ENCODE measurements around the gene HEATR1.
"Not testable (repeated sequence)": the region's sequence is repeated elsewhere in the genome, so short reads cannot be mapped to it uniquely, and the experiment has no call there.

HEATR1 gene

DNA sequence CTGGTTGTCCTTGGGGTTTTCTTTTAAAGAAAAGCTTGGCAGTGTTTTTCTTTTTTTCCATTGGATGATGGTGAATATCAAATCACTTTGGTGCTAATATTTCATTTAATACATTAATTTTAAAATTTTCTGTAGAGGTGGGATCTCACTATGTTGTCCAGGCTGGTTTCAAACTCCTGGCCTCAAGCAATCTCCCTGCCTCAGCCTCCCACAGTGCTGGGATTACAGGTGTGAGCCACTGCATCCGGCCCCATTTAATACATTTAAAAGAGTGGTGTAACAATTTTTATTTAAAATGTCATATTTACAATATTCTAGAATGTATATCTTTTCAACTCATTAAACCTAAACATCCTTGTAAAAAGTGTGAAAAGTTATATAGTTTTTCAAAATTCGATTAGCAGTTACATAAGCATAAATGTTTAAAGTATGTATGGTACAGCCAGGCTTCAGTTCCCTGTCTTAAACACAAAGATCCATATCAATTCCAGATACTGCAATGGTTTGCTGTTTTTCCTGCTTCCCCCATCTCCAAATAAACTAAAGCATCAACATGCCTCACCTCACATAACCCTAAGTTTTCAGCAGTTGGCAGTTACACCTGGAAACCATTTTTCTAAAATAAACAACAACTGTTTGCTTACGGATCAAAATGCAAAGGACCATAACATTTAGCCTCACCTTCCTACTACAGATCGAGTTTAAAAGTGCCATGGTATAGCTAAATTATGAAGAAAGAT lies 89.4 kb downstream of the HEATR1 start:
- TF ChIP-seq, protein P1, sequence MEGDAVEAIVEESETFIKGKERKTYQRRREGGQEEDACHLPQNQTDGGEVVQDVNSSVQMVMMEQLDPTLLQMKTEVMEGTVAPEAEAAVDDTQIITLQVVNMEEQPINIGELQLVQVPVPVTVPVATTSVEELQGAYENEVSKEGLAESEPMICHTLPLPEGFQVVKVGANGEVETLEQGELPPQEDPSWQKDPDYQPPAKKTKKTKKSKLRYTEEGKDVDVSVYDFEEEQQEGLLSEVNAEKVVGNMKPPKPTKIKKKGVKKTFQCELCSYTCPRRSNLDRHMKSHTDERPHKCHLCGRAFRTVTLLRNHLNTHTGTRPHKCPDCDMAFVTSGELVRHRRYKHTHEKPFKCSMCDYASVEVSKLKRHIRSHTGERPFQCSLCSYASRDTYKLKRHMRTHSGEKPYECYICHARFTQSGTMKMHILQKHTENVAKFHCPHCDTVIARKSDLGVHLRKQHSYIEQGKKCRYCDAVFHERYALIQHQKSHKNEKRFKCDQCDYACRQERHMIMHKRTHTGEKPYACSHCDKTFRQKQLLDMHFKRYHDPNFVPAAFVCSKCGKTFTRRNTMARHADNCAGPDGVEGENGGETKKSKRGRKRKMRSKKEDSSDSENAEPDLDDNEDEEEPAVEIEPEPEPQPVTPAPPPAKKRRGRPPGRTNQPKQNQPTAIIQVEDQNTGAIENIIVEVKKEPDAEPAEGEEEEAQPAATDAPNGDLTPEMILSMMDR (IDR thresholded peaks at IDR 0.05; ENCODE audit: low read depth, low read length, missing control alignments) = no peak
- no peak overlapping the region for H3K4me3 ChIP-seq (replicated peaks; ENCODE audit: low read depth, low read length)
- DNase-seq (ENCODE audit: extremely low read depth, low read depth) = no peak

GRCh38 chr1:236511735-236512418 lies 92.4 kb downstream of the HEATR1 start:
- no peak overlapping the region for H3K4me3 ChIP-seq (replicated peaks; ENCODE audit: low read depth, low read length)
- TF ChIP-seq, protein P1 (IDR thresholded peaks at IDR 0.05; ENCODE audit: low read depth, low read length, missing control alignments) = no peak

DNA sequence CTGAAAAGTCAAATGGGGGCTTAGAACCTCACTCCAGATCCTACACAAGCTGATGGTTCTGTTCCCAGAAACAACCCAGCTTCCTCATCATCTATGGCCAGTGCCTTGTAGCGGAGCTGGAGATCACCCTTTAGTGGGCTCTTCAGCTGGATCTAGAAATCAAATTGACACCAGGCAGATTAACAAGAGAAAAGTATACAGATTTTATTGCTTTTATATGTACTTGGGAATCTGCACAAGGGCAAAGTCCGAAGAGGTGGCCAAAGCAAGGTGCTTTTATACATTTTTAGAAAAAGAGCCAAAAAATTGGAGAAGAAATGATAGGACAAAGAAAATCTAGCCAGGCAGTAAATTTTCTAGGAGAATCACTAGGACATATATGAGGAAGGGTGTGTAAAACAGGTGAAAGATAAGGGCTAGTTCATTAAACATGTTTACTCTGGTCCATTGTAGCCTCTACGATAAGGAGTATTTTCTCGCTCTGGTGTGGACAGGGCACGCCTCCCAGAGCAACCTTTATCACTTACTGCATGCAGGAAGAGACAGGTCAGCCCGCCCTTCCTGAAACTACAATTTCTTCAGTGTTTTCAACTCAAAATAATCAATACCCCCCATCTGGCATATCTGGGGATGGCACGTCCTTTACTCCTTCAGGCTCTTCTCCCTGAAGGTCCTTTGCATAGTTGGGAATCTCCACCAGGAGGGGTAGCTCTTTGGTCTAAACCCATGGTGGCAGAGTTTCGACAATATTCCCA lies 94.5 kb downstream of the HEATR1 start:
- TF ChIP-seq, protein P1 (IDR thresholded peaks at IDR 0.05; ENCODE audit: low read depth, low read length, missing control alignments) = no peak
- DNase-seq (ENCODE audit: extremely low read depth, low read depth) = no peak
- no peak overlapping the region for H3K4me3 ChIP-seq (replicated peaks; ENCODE audit: low read depth, low read length)

More at GRCh38 chr1:236511735-236512418, 92.4 kb downstream of the HEATR1 start:
- DNase-seq (ENCODE audit: extremely low read depth, low read depth) = no peak

DNA sequence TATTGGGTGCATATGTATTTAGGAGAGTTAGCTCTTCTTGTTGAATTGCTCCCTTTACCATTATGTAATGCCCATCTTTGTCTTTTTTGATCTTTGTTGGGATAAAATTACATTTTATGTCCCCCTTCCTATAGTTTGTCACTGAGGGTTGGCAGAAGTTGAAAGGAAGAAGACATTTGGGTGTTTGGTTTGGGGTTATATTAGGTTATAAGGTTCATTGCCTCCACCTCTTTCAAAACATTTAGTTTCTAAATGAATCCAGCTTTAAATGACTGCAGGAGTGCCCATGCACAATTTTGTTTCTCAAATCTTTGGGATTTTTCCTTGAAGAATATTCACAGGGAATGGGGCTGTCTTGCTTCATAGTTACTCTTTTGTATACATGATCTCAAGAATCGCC lies 95.1 kb downstream of the HEATR1 start:
- TF ChIP-seq, protein P1 (IDR thresholded peaks at IDR 0.05; ENCODE audit: low read depth, low read length, missing control alignments) = no peak
- H3K4me3 ChIP-seq (replicated peaks; ENCODE audit: low read depth, low read length) = no peak overlapping the region
- DNase-seq (ENCODE audit: extremely low read depth, low read depth) = no peak

- no peak for DNase-seq (ENCODE audit: extremely low read depth, low read depth)
- TF ChIP-seq, protein P1 (IDR thresholded peaks at IDR 0.05; ENCODE audit: low read depth, low read length, missing control alignments) = no peak
- no peak overlapping the region for H3K4me3 ChIP-seq (replicated peaks; ENCODE audit: low read depth, low read length)
Observed at GRCh38 chr1:236508593-236509027, 95.7 kb downstream of the HEATR1 start.

DNA sequence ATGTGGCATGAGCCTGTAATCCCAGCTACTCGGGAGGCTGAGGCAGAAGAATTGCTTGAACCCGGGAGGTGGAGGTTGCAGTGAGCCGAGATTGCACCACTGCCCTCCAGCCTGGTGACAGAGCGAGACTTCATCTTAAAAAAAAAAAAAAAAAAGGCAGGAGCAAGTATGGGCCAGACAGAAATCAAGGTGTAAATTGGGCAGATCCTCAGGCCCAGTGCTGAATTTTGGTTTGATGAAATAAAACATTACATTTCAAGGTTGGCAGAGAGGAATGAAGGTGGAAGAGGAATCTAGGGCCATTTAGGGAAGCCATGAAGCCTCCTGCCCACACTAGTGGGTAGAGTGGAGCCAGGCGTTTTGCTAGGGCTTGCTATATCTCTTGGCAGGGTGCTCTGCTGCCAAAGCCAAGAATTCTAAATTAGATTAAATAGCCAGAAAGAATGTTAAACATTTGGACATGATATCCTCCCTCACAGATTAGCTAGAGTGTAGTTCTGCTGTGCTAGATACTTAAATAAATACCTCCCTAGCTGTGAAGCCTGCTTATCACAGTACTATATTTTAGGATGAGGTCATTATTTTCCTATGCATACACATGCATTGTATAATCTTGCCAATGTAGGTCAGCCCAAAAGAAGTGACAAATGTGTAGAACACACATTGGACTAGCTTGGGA lies 97.2 kb downstream of the HEATR1 start:
- no peak overlapping the region for H3K4me3 ChIP-seq (replicated peaks; ENCODE audit: low read depth, low read length)
- TF ChIP-seq, protein P1 (IDR thresholded peaks at IDR 0.05; ENCODE audit: low read depth, low read length, missing control alignments) = no peak
- no peak for DNase-seq (ENCODE audit: extremely low read depth, low read depth)

DNA sequence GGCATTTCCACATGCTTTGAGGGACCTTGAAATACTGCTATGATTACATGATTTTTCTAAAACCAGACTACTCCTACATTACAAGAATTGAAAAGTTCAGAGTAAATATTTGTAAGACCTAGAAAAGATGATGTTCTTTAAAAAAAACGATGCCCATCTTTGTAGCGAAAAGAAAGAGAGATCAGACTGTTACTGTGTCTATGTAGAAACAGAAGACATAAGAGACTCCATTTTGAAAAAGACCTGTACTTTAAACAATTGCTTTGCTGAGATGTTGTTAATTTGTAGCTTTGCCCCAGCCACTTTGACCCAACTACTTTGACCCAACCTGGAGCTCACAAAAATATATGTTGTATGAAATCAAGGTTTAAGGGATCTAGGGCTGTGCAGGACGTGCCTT lies 100.0 kb downstream of the HEATR1 start:
- not testable (repeated sequence) for DNase-seq (ENCODE audit: extremely low read depth, low read depth); H3K4me3 ChIP-seq (replicated peaks; ENCODE audit: low read depth, low read length)

Measured in HFF-Myc (cell line).